Mesodermal cell (in vitro differentiated cells): ENCODE measurements around the gene KIF15.

Experiments used
- H3K27ac ChIP-seq: 2 replicates; pipeline ENCODE4 v1.7.0; 2013; ENCODE audit warnings: mild to moderate bottlenecking, low read depth, low read length, moderate library complexity; ENCODE audit not compliant: severe bottlenecking
- H3K36me3 ChIP-seq: 2 replicates; pipeline ENCODE4 v1.7.1; 2013; ENCODE audit warnings: mild to moderate bottlenecking, low read length, moderate library complexity; ENCODE audit not compliant: control insufficient read depth, insufficient read depth
- H3K4me1 ChIP-seq: one replicate; pipeline ENCODE4 v1.7.1; 2013; ENCODE audit warnings: mild to moderate bottlenecking, low read length; ENCODE audit not compliant: insufficient read depth, control insufficient read depth, poor library complexity, severe bottlenecking
- H3K4me3 ChIP-seq: 2 replicates; pipeline ENCODE4 v1.7.0; 2013; ENCODE audit warnings: low read length, control low read depth, mild to moderate bottlenecking; ENCODE audit not compliant: insufficient read depth, poor library complexity, severe bottlenecking; ENCODE audit errors: extremely low read depth
- H3K9me3 ChIP-seq: 2 replicates; pipeline ENCODE4 v1.7.1; 2013; ENCODE audit warnings: mild to moderate bottlenecking, low read length, moderate library complexity; ENCODE audit not compliant: control insufficient read depth
- WGBS, 2 experiments: methylation state at CpG; one replicate each; pipeline ENCODE4 v1.1.5; 2013; ENCODE audit warnings: missing lambda C conversion rate in 2 of 2; ENCODE audit not compliant: insufficient coverage in 2 of 2; 5-methylcytosine and 5-hydroxymethylcytosine counted together

The KIF15 gene

GRCh38 chr3:44894485-44894884 is 132.9 kb downstream of the KIF15 start:
- Histone ChIP-seq H3K4me1 (peaks cover 18% of the 10 kb centered on the region), H3K27ac (peak overlapping the region; percentile 5), H3K9me3 (no peaks in the 10 kb centered on the region), H3K4me3 (no peak overlapping the region), H3K36me3 (no peaks in the 10 kb centered on the region)
- no CpG with 5 or more reads among the region's 5 CpGs for WGBS, 2 experiments

GRCh38 chr3:44896440-44896839 is 134.8 kb downstream of the KIF15 start:
- Histone ChIP-seq H3K9me3 (no peaks in the 10 kb centered on the region), H3K27ac (no peak overlapping the region), H3K36me3 (no peaks in the 10 kb centered on the region), H3K4me1 (peaks cover 29% of the 10 kb centered on the region), H3K4me3 (no peak overlapping the region)
- WGBS, 2 experiments = 88% methylated on average over 1 of the region's 2 CpGs; no CpG with 5 or more reads in 1 of the 2 experiments

- H3K36me3 ChIP-seq = no peaks in the 10 kb centered on the region
- H3K9me3 ChIP-seq = no peaks in the 10 kb centered on the region
- 79 to 82% methylated on average over 8 to 13 of the region's 13 CpGs for WGBS, 2 experiments
- peaks cover 17% of the 10 kb centered on the region for H3K4me1 ChIP-seq
- H3K4me3 ChIP-seq = no peak overlapping the region
- no peak overlapping the region for H3K27ac ChIP-seq
Measured at GRCh38 chr3:44899683-44900367, 138.2 kb downstream of the KIF15 start.

DNA sequence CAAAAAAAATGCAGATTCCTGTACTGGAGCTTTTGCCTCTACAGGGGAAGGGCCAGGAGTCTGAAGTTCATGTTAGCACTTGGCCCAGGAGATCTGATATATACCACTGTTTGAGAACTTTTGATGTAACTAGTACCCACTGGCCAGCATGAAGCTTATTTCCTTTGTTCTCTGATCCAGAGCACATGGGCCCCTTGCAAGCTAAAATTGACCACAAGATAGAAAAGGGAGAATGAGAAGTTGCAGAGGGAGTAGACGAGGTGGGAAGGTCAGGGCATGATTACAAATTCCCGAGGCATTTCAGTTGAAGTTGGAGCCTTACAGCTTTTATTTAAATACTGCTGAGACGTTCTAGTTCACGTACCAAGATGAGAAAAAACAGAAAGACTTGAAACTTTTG is 141.0 kb downstream of the KIF15 start:
- no peak overlapping the region for H3K27ac ChIP-seq
- H3K4me1 ChIP-seq = peaks cover 14% of the 10 kb centered on the region
- no peaks in the 10 kb centered on the region for H3K9me3 ChIP-seq
- WGBS, 2 experiments = 93 to 96% methylated on average over 3 to 4 of the region's 4 CpGs
- no peaks in the 10 kb centered on the region for H3K36me3 ChIP-seq
- H3K4me3 ChIP-seq = no peak overlapping the region
